HL-60 (cell line): Measurements from ENCODE around the gene CD82.

Experiments
- DNase-seq, 2 experiments: peaks; one replicate each; pipeline ENCODE4 v3.0.0-alpha.2; 2010 to 2020; ENCODE audit warnings: low read depth in 1 of 2, low spot score in 1 of 2
- H3K27ac ChIP-seq: fragments of 250-450 bp; sonication (Bioruptor Pico); replicated peaks from 2 replicates; pipeline ENCODE4 v1.5.1; 2020; ENCODE audit warnings: mild to moderate bottlenecking, moderate library complexity
- H3K27me3 ChIP-seq: fragments of 250-450 bp; sonication (Bioruptor Pico); 2 replicates; pipeline ENCODE4 v1.5.1; 2021; ENCODE audit warnings: mild to moderate bottlenecking, moderate library complexity; ENCODE audit not compliant: insufficient read depth, poor library complexity, severe bottlenecking
- H3K4me3 ChIP-seq: replicated peaks from 2 replicates; pipeline ENCODE4 v1.5.1; 2011; ENCODE audit warnings: mild to moderate bottlenecking, control low read depth, low read length; ENCODE audit not compliant: insufficient read depth
- CTCF ChIP-seq: IDR thresholded peaks from one replicate; pipeline ENCODE4 v1.5.1; 2011; ENCODE audit warnings: low read length, control low read depth, inconsistent platforms; ENCODE audit not compliant: insufficient read depth
- GABPA ChIP-seq: IDR thresholded peaks from 2 replicates; pipeline ENCODE4 v1.6.1; 2012; ENCODE audit warnings: low read depth
- POLR2AphosphoS5 ChIP-seq: IDR thresholded peaks from 2 replicates; pipeline ENCODE4 v1.6.1; 2012; ENCODE audit warnings: low read depth
- REST ChIP-seq: IDR thresholded peaks from 2 replicates; pipeline ENCODE4 v1.6.1; 2012; ENCODE audit warnings: low read depth; ENCODE audit not compliant: insufficient replicate concordance
- SPI1 ChIP-seq: IDR thresholded peaks from 2 replicates; pipeline ENCODE4 v1.6.1; 2012; ENCODE audit warnings: low read depth, mild to moderate bottlenecking, borderline replicate concordance

The CD82 gene

GRCh38 chr11:44583353-44583669 lies 17.8 kb downstream of the CD82 start:
- no peak overlapping the region for H3K4me3 ChIP-seq
- H3K27me3 ChIP-seq = no peaks in the 10 kb centered on the region
- TF ChIP-seq GABPA = no peak
- TF ChIP-seq SPI1 = no peak
- TF ChIP-seq REST = no peak
- no peak for TF ChIP-seq POLR2AphosphoS5
- no peak for TF ChIP-seq CTCF
- no peak overlapping the region for H3K27ac ChIP-seq
- DNase-seq = no peak

GRCh38 chr11:44585421-44585820 lies 20.0 kb downstream of the CD82 start:
- DNase-seq = no peak
- Histone ChIP-seq H3K4me3 (no peak overlapping the region), H3K27ac (no peak overlapping the region), H3K27me3 (no peaks in the 10 kb centered on the region)
- no peak for TF ChIP-seq REST
- TF ChIP-seq SPI1 = no peak
- no peak for TF ChIP-seq CTCF
- no peak for TF ChIP-seq GABPA
- TF ChIP-seq POLR2AphosphoS5 = no peak

GRCh38 chr11:44589301-44589700 lies 23.8 kb downstream of the CD82 start:
- no peaks in the 10 kb centered on the region for H3K27me3 ChIP-seq
- H3K27ac ChIP-seq = no peak overlapping the region
- TF ChIP-seq SPI1 = no peak
- no peak for TF ChIP-seq REST
- TF ChIP-seq CTCF = no peak
- DNase-seq = no peak
- H3K4me3 ChIP-seq = no peak overlapping the region
